Mesendoderm (in vitro differentiated cells): ENCODE results near the gene ADGRL1.
"Not testable (repeated sequence)": the region's sequence is repeated elsewhere in the genome, so short reads cannot be mapped to it uniquely, and the experiment has no call there.

Source experiments
- DNase-seq: peaks from one replicate; pipeline ENCODE4 v3.0.0; 2013
- H2AK5ac ChIP-seq: 2 replicates; pipeline ENCODE4 v1.6.1; 2013; ENCODE audit warnings: low read length, inconsistent platforms
- H2BK120ac ChIP-seq: 2 replicates; pipeline ENCODE4 v1.6.1; 2013; ENCODE audit warnings: low read depth, mild to moderate bottlenecking, low read length, moderate library complexity, mixed read lengths
- H2BK15ac ChIP-seq: replicated peaks from 2 replicates; pipeline ENCODE4 v1.6.1; 2013; ENCODE audit warnings: low read depth, mild to moderate bottlenecking, moderate library complexity
- H2BK5ac ChIP-seq: 2 replicates; pipeline ENCODE4 v1.6.1; 2013; ENCODE audit warnings: low read length, inconsistent platforms
- H3K18ac ChIP-seq: 2 replicates; pipeline ENCODE4 v1.6.1; 2013; ENCODE audit warnings: mild to moderate bottlenecking, low read length, mixed read lengths
- H3K23ac ChIP-seq: one replicate; pipeline ENCODE4 v1.6.1; 2013; ENCODE audit warnings: low read length
- H3K27ac ChIP-seq: 2 replicates; pipeline ENCODE4 v1.5.1; 2013; ENCODE audit warnings: low read depth, mild to moderate bottlenecking, inconsistent platforms, low read length, moderate library complexity
- H3K27me3 ChIP-seq: 2 replicates; pipeline ENCODE4 v1.6.1; 2013; ENCODE audit warnings: low read length, control low read depth, mild to moderate bottlenecking, inconsistent platforms; ENCODE audit not compliant: insufficient read depth, poor library complexity
- H3K36me3 ChIP-seq: 2 replicates; pipeline ENCODE4 v1.6.1; 2013; ENCODE audit warnings: low read length, inconsistent platforms; ENCODE audit not compliant: control insufficient read depth, insufficient read depth
- H3K4ac ChIP-seq: one replicate; pipeline ENCODE4 v1.6.1; 2013; ENCODE audit warnings: low read depth, mild to moderate bottlenecking, low read length, moderate library complexity
- H3K4me1 ChIP-seq: 2 replicates; pipeline ENCODE4 v1.6.1; 2013; ENCODE audit warnings: low read depth, low read length, inconsistent platforms; ENCODE audit not compliant: control insufficient read depth
- H3K4me2 ChIP-seq: 2 replicates; pipeline ENCODE4 v1.6.1; 2013; ENCODE audit warnings: low read length
- H3K4me3 ChIP-seq: 2 replicates; pipeline ENCODE4 v1.5.1; 2013; ENCODE audit warnings: mild to moderate bottlenecking, low read length
- H3K56ac ChIP-seq: one replicate; pipeline ENCODE4 v1.6.1; 2013; ENCODE audit warnings: low read length
- H3K79me1 ChIP-seq: 2 replicates; pipeline ENCODE4 v1.6.1; 2013; ENCODE audit warnings: low read length, inconsistent platforms
- H3K79me2 ChIP-seq: 2 replicates; pipeline ENCODE4 v1.6.1; 2013; ENCODE audit warnings: mild to moderate bottlenecking, low read length; ENCODE audit not compliant: control insufficient read depth, insufficient read depth
- H3K9ac ChIP-seq: 2 replicates; pipeline ENCODE4 v1.6.1; 2013; ENCODE audit warnings: low read length, inconsistent platforms
- H4K5ac ChIP-seq: one replicate; pipeline ENCODE4 v1.6.1; 2013; ENCODE audit warnings: low read length
- H4K8ac ChIP-seq: one replicate; pipeline ENCODE4 v1.6.1; 2013; ENCODE audit warnings: low read depth, mild to moderate bottlenecking, control low read depth, low read length, moderate library complexity
- WGBS: extraction: QIAGEN DNeasy Blood & Tissue Kit; methylation state at CpG from one replicate; pipeline ENCODE4 v1.1.7; 2013; ENCODE audit warnings: low lambda C conversion rate, missing lambda C conversion rate; ENCODE audit not compliant: insufficient coverage; ENCODE audit errors: extremely low coverage; 5-methylcytosine and 5-hydroxymethylcytosine counted together

Gene ADGRL1

DNA sequence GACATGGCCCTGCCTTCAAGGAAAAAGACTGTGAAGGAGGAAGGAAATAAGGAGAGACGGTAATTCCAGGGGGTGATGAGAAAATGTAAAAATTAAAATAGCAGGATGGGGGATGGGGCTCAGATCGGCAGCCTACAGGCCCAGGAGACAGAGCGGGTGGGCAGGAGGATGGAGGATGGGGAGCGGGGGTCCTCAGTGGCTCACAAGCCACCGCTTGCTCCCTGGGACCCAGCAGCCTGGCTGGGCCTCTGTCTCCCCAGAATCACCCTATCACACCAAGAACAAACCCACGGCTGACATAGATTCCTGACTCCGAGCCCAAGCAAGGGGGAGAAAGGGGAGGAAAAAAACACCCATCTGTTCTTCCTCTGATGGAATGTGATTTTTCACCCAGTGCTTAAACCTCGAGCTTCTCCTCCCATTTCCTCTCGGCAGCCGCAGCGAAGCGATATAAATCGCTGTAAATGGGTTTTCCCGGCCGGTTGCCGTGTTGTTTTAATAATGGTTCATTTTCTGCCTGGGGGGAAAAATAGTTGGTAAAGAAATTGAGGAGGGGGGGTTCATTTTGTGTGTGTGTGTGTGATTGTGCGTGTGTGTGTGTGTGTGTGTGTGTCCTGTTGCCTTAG lies 22.6 kb upstream of the ADGRL1 start:
- not testable (repeated sequence) for H2BK120ac ChIP-seq, H3K4me3 ChIP-seq, H3K27ac ChIP-seq, H3K56ac ChIP-seq, H3K4me2 ChIP-seq, H3K4ac ChIP-seq, H4K8ac ChIP-seq, H3K4me1 ChIP-seq, H3K79me2 ChIP-seq, H2AK5ac ChIP-seq, H3K27me3 ChIP-seq, H3K36me3 ChIP-seq, H3K79me1 ChIP-seq, DNase-seq, H2BK15ac ChIP-seq, H3K9ac ChIP-seq, H2BK5ac ChIP-seq, H4K5ac ChIP-seq, H3K18ac ChIP-seq, H3K23ac ChIP-seq
- no CpG with 5 or more reads among the region's 17 CpGs for WGBS

DNA sequence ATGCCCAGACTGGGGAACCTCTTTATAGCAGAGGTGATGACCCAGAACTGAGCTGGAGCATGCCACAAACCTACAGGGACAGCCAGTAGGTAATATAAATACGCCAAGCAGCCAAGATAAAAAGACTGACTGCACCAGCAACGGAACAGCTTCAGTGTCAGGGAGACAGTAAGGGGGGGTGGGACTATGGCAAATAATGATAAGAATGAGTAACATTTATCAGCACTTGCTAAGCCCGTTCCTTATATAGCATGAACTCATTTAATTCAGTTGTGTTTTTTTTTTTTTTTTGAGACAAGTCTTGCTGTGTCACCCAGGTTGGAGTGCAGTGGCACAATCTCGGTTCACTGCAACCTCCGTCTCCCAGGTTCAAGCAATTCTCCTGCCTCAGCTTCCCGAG lies 20.5 kb upstream of the ADGRL1 start:
- not testable (repeated sequence) for H3K4me2 ChIP-seq, H3K9ac ChIP-seq, H3K27me3 ChIP-seq, H3K56ac ChIP-seq, H3K27ac ChIP-seq, H4K5ac ChIP-seq, H3K4me3 ChIP-seq, H3K36me3 ChIP-seq, DNase-seq, H3K4me1 ChIP-seq, H3K18ac ChIP-seq, H3K79me2 ChIP-seq, H3K23ac ChIP-seq, H2BK120ac ChIP-seq, H3K4ac ChIP-seq, H4K8ac ChIP-seq, H2AK5ac ChIP-seq, H2BK5ac ChIP-seq, H2BK15ac ChIP-seq, H3K79me1 ChIP-seq
- no CpG with 5 or more reads among the region's 6 CpGs for WGBS

DNA sequence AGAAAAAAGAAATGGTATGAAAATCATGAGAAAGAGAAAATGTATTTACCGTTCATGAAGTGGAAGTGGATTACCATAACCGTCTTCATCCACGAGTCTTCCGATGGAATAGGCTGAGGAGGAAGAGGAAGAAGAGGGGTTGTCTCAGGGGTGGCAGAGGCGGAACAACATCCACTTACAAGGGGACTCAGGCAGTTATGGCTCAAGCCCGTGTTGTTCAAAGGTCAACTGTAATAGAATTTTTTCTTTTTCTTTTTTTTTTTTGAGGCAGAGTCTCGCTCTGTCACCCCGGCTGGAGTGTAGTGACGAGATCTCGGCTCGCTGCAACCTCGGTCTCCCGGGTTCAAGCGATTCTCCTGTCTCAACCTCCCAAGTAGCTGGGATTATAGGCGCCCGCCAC lies 16.9 kb upstream of the ADGRL1 start:
- Histone ChIP-seq H3K4me1 (no peaks in the 10 kb centered on the region), H3K79me2 (no peaks in the 10 kb centered on the region), H3K4ac (no peak overlapping the region), H3K4me2 (no peak overlapping the region), H3K18ac (no peak overlapping the region), H3K9ac (no peak overlapping the region), H4K8ac (no peak overlapping the region), H2AK5ac (no peak overlapping the region), H3K27me3 (no peaks in the 10 kb centered on the region), H2BK15ac (no peak overlapping the region), H2BK120ac (no peak overlapping the region), H3K27ac (no peak overlapping the region), H3K4me3 (no peak overlapping the region), H3K56ac (no peak overlapping the region), H3K79me1 (no peaks in the 10 kb centered on the region), H3K36me3 (no peaks in the 10 kb centered on the region), H3K23ac (no peak overlapping the region), H2BK5ac (no peak overlapping the region), H4K5ac (no peak overlapping the region)
- WGBS = no CpG with 5 or more reads among the region's 16 CpGs
- no peak for DNase-seq

DNA sequence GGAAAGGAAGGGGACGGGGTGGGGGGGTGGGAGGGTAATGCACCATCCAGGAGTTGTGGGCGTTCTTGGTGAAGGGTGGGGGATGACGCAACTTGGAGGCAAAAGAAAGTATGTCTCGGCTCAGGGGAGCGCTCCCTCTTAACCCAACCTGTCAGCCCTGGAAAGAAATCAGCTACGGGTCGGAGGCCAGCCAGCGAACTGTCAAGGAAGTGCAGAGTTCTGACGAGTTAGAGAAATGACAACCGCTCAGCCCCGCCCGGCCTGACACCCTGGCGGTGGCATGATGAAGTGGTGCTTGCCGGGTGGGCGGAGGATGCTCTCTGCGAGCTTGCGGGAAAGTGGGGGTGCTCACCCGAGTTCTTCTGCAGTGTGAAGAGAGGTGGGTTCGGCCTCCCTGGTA lies 15.4 kb upstream of the ADGRL1 start:
- not testable (repeated sequence) for H3K23ac ChIP-seq, H3K27ac ChIP-seq, H3K4ac ChIP-seq, H2BK15ac ChIP-seq, H2BK5ac ChIP-seq, H3K36me3 ChIP-seq, H4K8ac ChIP-seq, H3K18ac ChIP-seq, H2AK5ac ChIP-seq, H3K9ac ChIP-seq, H3K79me2 ChIP-seq, H3K4me1 ChIP-seq, H2BK120ac ChIP-seq, H3K56ac ChIP-seq, H4K5ac ChIP-seq, H3K27me3 ChIP-seq, H3K79me1 ChIP-seq, H3K4me3 ChIP-seq
- no CpG with 5 or more reads among the region's 19 CpGs for WGBS
- H3K4me2 ChIP-seq = peak overlapping the region; percentile 29
- DNase-seq = peak; percentile 62

DNA sequence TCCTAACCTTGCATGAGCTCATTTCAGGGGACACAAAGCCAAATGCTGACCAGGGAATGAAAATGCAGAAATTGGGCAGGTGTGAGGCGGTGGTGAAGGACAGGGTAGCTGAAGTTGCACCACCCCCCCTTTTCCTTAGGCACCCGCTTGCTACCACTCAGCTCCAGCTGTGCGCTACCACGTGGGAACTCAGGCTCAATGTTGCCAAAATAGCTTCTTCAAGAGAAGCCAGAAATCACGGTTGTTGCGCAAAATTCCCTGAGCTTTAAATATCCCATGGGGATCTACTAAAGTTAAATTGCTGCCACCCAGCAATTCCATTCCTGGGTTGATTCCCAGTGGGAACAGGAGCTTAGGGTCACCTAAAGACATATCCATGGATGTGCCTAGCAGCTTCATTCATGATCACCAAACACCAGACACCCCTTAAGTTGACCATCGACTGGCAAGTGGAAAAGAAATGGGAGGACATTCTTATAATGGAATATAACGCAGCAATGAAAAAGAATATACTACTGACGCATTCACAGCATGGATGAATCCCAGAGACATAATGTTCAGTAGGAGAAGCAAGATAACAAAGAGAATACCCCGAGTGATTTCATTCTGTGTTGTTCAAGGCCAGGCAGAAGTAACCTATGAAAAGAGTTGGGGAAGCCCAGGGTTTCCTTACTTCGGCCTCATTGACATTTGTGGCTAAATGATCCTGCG lies 12.8 kb upstream of the ADGRL1 start:
- Histone ChIP-seq H2BK5ac (no peak overlapping the region), H3K56ac (no peak overlapping the region), H3K27ac (no peak overlapping the region), H3K79me2 (no peaks in the 10 kb centered on the region), H3K18ac (no peak overlapping the region), H4K5ac (no peak overlapping the region), H3K9ac (no peak overlapping the region), H3K79me1 (no peaks in the 10 kb centered on the region), H3K36me3 (no peaks in the 10 kb centered on the region), H3K4ac (no peak overlapping the region), H2BK120ac (no peak overlapping the region), H3K23ac (no peak overlapping the region), H2AK5ac (no peak overlapping the region), H3K4me2 (no peak overlapping the region), H3K4me3 (no peak overlapping the region), H2BK15ac (no peak overlapping the region), H3K27me3 (no peaks in the 10 kb centered on the region), H3K4me1 (no peaks in the 10 kb centered on the region), H4K8ac (no peak overlapping the region)
- no peak for DNase-seq
- no CpG with 5 or more reads among the region's 12 CpGs for WGBS

DNA sequence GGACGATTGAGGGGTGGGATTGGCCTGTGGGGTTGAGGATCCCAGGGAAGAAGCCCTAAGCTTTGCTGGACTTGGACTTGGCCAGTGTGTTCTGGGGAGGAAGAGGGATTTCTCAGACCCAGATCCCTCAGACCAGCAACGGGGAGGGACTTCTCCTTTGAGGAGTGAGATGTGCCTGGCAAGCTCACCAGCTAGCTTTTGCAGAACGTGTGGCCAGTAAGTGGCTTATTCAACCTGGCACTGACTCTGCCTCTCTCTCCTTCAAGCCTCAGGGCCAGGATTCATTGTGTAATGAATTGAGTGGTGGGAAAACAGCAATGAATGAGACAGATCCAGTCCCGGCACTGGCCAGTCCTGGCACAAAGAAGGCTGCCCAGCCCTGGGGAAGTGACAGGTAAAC lies 11.9 kb upstream of the ADGRL1 start:
- H2BK15ac ChIP-seq, H3K4me2 ChIP-seq, H2BK120ac ChIP-seq, H3K23ac ChIP-seq, H2AK5ac ChIP-seq, H3K4me1 ChIP-seq, H3K79me2 ChIP-seq, H3K4ac ChIP-seq, H3K18ac ChIP-seq, H3K79me1 ChIP-seq, H3K4me3 ChIP-seq, H3K9ac ChIP-seq, DNase-seq, H3K27me3 ChIP-seq, H4K5ac ChIP-seq, H4K8ac ChIP-seq, H3K56ac ChIP-seq, H3K36me3 ChIP-seq, H2BK5ac ChIP-seq, H3K27ac ChIP-seq: not testable (repeated sequence)
- no CpG with 5 or more reads among the region's 4 CpGs for WGBS
